WERI-Rb-1 (cell line): ENCODE results near the gene NSMCE4A.

Experiments
- DNase-seq: peaks from one replicate; pipeline ENCODE4 v3.0.0-alpha.2; 2020
- H3K27ac ChIP-seq: fragments of 250-450 bp; sonication (Bioruptor Pico); 2 replicates; pipeline ENCODE4 v1.5.1; 2020; ENCODE audit warnings: mild to moderate bottlenecking, moderate library complexity
- H3K27me3 ChIP-seq: fragments of 250-450 bp; sonication (Bioruptor Pico); 2 replicates; pipeline ENCODE4 v1.5.1; 2021; ENCODE audit warnings: mild to moderate bottlenecking, low read depth, moderate library complexity; ENCODE audit not compliant: insufficient read depth, severe bottlenecking
- H3K36me3 ChIP-seq: fragments of 250-450 bp; sonication (Bioruptor Pico); 2 replicates; pipeline ENCODE4 v1.5.1; 2020; ENCODE audit warnings: mild to moderate bottlenecking, moderate library complexity
- H3K4me3 ChIP-seq: 2 replicates; pipeline ENCODE4 v1.5.1; 2011; ENCODE audit warnings: low read depth, mild to moderate bottlenecking, control low read depth, low read length
- H3K9me3 ChIP-seq: fragments of 250-450 bp; sonication (Bioruptor Pico); 2 replicates; pipeline ENCODE4 v1.5.1; 2021; ENCODE audit warnings: mild to moderate bottlenecking, moderate library complexity; ENCODE audit not compliant: severe bottlenecking
- CTCF ChIP-seq: IDR thresholded peaks from 2 replicates; pipeline ENCODE4 v1.5.1; 2011; ENCODE audit warnings: low read depth, mild to moderate bottlenecking, control low read depth, inconsistent platforms, low read length

NSMCE4A gene

GRCh38 chr10:121965996-121966395 lies 9.0 kb downstream of the NSMCE4A start:
- Histone ChIP-seq H3K9me3 (no peaks in the 10 kb centered on the region), H3K4me3 (no peak overlapping the region), H3K27me3 (no peaks in the 10 kb centered on the region), H3K27ac (no peak overlapping the region), H3K36me3 (peaks cover 86% of the 10 kb centered on the region)
- TF ChIP-seq CTCF: no peak
- DNase-seq: no peak

GRCh38 chr10:121961456-121961855 lies 13.6 kb downstream of the NSMCE4A start:
- Histone ChIP-seq H3K27me3 (no peaks in the 10 kb centered on the region), H3K27ac (no peak overlapping the region), H3K4me3 (no peak overlapping the region), H3K9me3 (no peaks in the 10 kb centered on the region), H3K36me3 (peaks cover 58% of the 10 kb centered on the region)
- no peak for TF ChIP-seq CTCF
- no peak for DNase-seq

GRCh38 chr10:121959671-121960070 lies 15.3 kb downstream of the NSMCE4A start:
- Histone ChIP-seq H3K4me3 (no peak overlapping the region), H3K36me3 (peaks cover 40% of the 10 kb centered on the region), H3K27me3 (no peaks in the 10 kb centered on the region), H3K27ac (no peak overlapping the region), H3K9me3 (no peaks in the 10 kb centered on the region)
- DNase-seq: no peak
- no peak for TF ChIP-seq CTCF

- Histone ChIP-seq H3K36me3 (peaks cover 19% of the 10 kb centered on the region), H3K27ac (no peak overlapping the region), H3K4me3 (no peak overlapping the region), H3K27me3 (no peaks in the 10 kb centered on the region), H3K9me3 (no peaks in the 10 kb centered on the region)
- DNase-seq: no peak
- no peak for TF ChIP-seq CTCF
These were observed 18.6 kb downstream of the NSMCE4A start for GRCh38 chr10:121956111-121957061.

GRCh38 chr10:121952226-121952625 lies 22.8 kb downstream of the NSMCE4A start:
- no peak for DNase-seq
- Histone ChIP-seq H3K27me3 (no peaks in the 10 kb centered on the region), H3K36me3 (no peaks in the 10 kb centered on the region), H3K9me3 (no peaks in the 10 kb centered on the region), H3K27ac (no peak overlapping the region), H3K4me3 (no peak overlapping the region)
- no peak for TF ChIP-seq CTCF

GRCh38 chr10:121949451-121949850 lies 25.6 kb downstream of the NSMCE4A start:
- TF ChIP-seq CTCF: no peak
- no peaks in the 10 kb centered on the region for H3K27me3 ChIP-seq
- H3K27ac ChIP-seq: no peak overlapping the region
- no peaks in the 10 kb centered on the region for H3K9me3 ChIP-seq
- H3K36me3 ChIP-seq: no peaks in the 10 kb centered on the region
- H3K4me3 ChIP-seq: no peak overlapping the region
- DNase-seq: no peak
